ENCODE measurements around the gene TRIM4. TPM values are rescaled to one million over a fixed set of nuclear protein-coding genes. Genes with fewer than 3 reads are reported as not detected.

The TRIM4 gene
- polyA plus RNA-seq, 3 donors: 10.8 to 17.9 (median 12.5) TPM

DNA sequence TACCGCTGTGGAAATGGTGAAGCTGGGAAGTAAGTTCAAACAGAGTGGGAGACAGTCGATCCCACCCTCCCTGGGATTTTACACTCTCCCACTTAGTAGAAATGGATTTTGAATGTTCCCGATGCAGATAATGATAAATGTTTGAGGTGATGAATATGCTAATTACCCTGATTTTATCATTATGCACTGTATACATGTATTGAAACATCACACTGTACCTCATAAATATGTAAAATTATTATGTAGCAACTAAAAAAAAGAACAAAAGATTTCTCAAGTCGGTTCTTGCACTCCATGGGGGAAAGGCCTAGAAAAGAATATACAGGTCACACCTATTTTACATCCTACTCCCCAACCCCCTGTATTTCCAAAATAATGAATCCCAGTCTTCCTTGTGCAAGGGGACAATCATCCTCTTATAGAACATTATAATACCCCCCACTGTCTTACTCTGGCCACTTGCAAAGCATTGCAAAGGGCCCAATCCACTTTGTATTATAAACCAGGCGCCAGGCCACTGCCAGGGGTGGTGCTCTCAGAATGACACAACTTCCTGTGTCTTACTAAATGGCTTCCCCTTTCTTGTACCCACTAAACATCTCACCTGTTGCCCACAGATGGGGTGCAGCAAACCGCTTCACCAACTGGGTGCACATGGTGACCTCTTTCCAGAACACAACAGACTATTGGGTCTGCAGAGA lies 21.9 kb downstream of the TRIM4 start:
- H3K4me3 ChIP-seq (replicated peaks in 1 of 3; ENCODE audit: low read depth in 2 of 3, low read length in 3 of 3): no peak overlapping the region
- Mint-ChIP-seq H3K27me3 (ENCODE audit: low read depth in 3 of 3) (no peaks in the 10 kb centered on the region), H3K4me3 (no peak overlapping the region), H3K27ac (peak overlapping the region in 1 of 7 donors; percentile 44), H3K9me3 (peaks cover 0 to 2% (median 0%) of the 10 kb centered on the region in 7 donors), H3K4me1 (peaks cover 7% of the 10 kb centered on the region), H3K36me3 (peaks cover 46 to 55% of the 10 kb centered on the region in 2 donors)
- DNase-seq: no peak
- peaks cover 4 to 7% of the 10 kb centered on the region in 2 donors for H3K4me1 ChIP-seq (ENCODE audit: control insufficient read depth in 1 of 2, insufficient read depth in 2 of 2, low read length in 2 of 2)
- peaks cover 6% of the 10 kb centered on the region for H4K20me1 ChIP-seq (ENCODE audit: insufficient read depth, low read length)
- no peaks in the 10 kb centered on the region for H3K9me3 ChIP-seq (replicated peaks in 1 of 2; ENCODE audit: control insufficient read depth in 1 of 2, insufficient read depth in 1 of 2, low read length in 2 of 2)
- H2AFZ ChIP-seq (ENCODE audit: insufficient read depth, low read depth, low read length, poor library complexity, severe bottlenecking): no peak overlapping the region
- intact Hi-C loops (cut with micrococcal nuclease): no loop called here
- H3K79me2 ChIP-seq (ENCODE audit: insufficient read depth, low read length): no peaks in the 10 kb centered on the region
- no peak overlapping the region for H3K9ac ChIP-seq (ENCODE audit: insufficient read depth, low read length, poor library complexity, severe bottlenecking)
- H3K27ac ChIP-seq (ENCODE audit: low read depth in 1 of 2, low read length in 2 of 2): no peak overlapping the region
- no peak overlapping the region for H3K4me2 ChIP-seq (replicated peaks; ENCODE audit: extremely low read depth, low read length, poor library complexity, severe bottlenecking)
- peaks cover 29 to 49% of the 10 kb centered on the region in 2 donors for H3K36me3 ChIP-seq (replicated peaks in 1 of 2; ENCODE audit: control insufficient read depth in 1 of 2, insufficient read depth in 2 of 2, low read length in 2 of 2)
- no peaks in the 10 kb centered on the region for H3K27me3 ChIP-seq (ENCODE audit: control insufficient read depth in 2 of 2, insufficient read depth in 2 of 2, low read length in 2 of 2)
- TF ChIP-seq CTCF (IDR thresholded peaks at IDR 0.05): no peak
- WGBS (ENCODE audit: insufficient coverage): 60% methylated on average over 3 of the region's 6 CpGs

- peaks cover 7% of the 10 kb centered on the region for H3K4me1 Mint-ChIP-seq
- no peak for DNase-seq
- Histone ChIP-seq H3K27me3 (ENCODE audit: control insufficient read depth in 2 of 2, insufficient read depth in 2 of 2, low read length in 2 of 2) (no peaks in the 10 kb centered on the region), H3K4me1 (ENCODE audit: control insufficient read depth in 1 of 2, insufficient read depth in 2 of 2, low read length in 2 of 2) (peaks cover 4 to 7% of the 10 kb centered on the region in 2 donors), H3K9ac (ENCODE audit: insufficient read depth, low read length, poor library complexity, severe bottlenecking) (no peak overlapping the region), H3K4me2 (replicated peaks; ENCODE audit: extremely low read depth, low read length, poor library complexity, severe bottlenecking) (no peak overlapping the region), H2AFZ (ENCODE audit: insufficient read depth, low read depth, low read length, poor library complexity, severe bottlenecking) (no peak overlapping the region), H3K79me2 (ENCODE audit: insufficient read depth, low read length) (no peaks in the 10 kb centered on the region), H4K20me1 (ENCODE audit: insufficient read depth, low read length) (peaks cover 2% of the 10 kb centered on the region), H3K36me3 (replicated peaks in 1 of 2; ENCODE audit: control insufficient read depth in 1 of 2, insufficient read depth in 2 of 2, low read length in 2 of 2) (peaks cover 14 to 49% of the 10 kb centered on the region in 2 donors), H3K4me3 (replicated peaks in 1 of 3; ENCODE audit: low read depth in 2 of 3, low read length in 3 of 3) (no peak overlapping the region), H3K27ac (ENCODE audit: low read depth in 1 of 2, low read length in 2 of 2) (no peak overlapping the region), H3K9me3 (replicated peaks in 1 of 2; ENCODE audit: control insufficient read depth in 1 of 2, insufficient read depth in 1 of 2, low read length in 2 of 2) (no peaks in the 10 kb centered on the region)
- peaks cover 0 to 8% (median 4%) of the 10 kb centered on the region in 7 donors for H3K9me3 Mint-ChIP-seq
- intact Hi-C loops (cut with micrococcal nuclease): no loop called here
- H3K27ac Mint-ChIP-seq: no peak overlapping the region
- peaks cover 44 to 55% of the 10 kb centered on the region in 2 donors for H3K36me3 Mint-ChIP-seq
- no peak for TF ChIP-seq CTCF (IDR thresholded peaks at IDR 0.05)
- no peak overlapping the region for H3K4me3 Mint-ChIP-seq
- H3K27me3 Mint-ChIP-seq (ENCODE audit: low read depth in 3 of 3): no peaks in the 10 kb centered on the region
Measured at GRCh38 chr7:99894738-99895137, 24.6 kb downstream of the TRIM4 start.
